HG03108 (cell line): ENCODE measurements around the gene KIAA1671.

Source experiments
- ATAC-seq: cut with Tn5 transposase; IDR thresholded peaks from one replicate; pipeline ENCODE4 v1.9.1; 2021; ENCODE audit warnings: moderate library complexity; ENCODE audit not compliant: unreplicated experiment

The KIAA1671 gene

DNA sequence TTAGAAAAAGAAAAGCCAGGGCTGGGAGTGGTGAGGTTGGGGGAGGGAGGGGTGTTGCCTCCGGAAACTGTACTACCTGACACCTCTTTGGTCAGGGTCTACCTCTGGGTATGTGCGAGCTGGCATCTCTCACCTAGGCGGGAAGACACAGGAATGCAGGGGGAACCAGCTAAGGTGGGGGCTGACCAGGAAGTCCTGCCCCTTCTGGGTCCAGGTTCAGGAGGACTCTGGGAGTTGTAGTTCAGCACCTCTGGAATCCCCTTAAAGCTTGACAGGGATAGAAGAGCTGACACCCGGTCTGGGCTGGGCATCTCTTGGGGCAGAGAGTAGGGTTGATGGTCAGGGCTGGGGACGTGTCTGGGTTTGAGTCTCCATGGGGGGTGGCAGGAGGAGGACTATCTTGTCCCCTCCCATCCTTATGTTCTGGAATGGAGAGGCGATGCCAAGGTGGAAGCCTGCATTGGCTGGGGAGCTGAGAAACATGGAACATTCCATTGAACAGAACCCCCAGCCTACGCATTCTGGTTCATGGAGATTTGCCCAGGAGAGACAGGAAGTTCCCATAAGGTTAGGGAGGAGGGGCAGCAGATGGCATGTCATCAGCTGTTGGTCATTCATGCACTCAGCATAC, 2.1 kb upstream of the KIAA1671 start:
- no peak for ATAC-seq

DNA sequence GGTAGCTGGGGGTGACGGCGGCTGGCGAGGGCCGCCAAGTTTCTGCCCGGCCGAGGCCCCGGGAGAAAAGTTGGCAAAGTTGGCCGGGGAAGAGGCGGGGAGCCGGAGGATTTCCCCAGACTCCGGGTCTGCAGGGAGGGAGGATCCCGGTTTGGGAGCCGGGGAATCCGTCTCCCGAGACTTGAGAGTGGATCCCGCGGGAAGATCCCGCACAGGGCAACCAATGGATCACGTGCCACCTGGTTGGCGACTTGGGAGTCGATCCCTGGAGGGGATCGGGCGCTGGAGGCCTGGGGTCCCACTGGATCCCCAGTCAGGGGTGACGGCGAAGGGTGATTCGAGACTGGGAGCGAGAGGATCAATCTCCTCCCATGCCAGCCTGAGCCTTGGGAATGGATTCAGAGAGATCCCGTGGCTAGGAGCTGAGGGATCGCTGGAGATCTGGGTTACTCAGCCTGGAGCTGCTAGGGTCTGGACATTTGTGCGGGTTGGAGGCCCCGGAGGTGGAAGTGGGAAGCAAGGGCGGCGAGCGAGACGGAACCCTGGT, 394 bp downstream of the KIAA1671 start:
- no peak for ATAC-seq

DNA sequence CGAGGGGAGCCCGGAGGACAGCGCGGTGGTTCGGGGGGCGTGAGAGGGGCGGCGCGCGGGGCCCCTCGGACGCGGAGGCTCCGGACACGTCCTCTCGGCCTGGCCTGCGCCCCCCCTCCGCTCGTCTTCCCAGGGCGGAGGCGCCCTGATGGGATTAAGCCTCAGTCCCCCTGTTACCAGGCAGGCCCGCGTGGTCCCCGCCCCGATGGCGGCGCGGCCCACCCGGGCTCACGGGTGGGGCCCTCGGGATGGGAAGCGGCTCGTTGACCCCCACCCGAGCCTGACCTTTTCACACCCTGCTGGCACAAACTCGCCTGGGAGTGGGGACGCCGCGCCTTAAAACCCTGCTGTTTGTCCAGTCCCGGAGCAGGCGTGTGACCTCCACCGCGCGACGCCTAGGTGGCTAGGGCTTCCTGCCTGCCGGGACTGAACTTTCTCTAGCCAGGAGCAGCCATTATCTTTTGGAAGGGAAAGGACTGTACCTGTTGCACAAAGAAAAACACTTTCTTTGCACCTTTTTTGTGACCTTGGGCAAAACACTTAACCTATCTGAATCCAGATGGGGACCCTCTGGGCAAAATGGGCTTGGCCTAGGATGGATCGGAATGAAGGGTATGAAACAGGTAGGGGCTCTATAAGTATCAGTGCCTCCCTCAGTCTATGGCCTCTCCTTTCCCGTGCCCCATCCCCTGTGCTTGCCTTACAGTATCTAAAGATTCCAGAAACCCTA, 1.0 kb downstream of the KIAA1671 start:
- no peak for ATAC-seq

GRCh38 chr22:24954114-24954463, 1.6 kb downstream of the KIAA1671 start:
- ATAC-seq: no peak

- ATAC-seq: no peak
These were observed 2.3 kb downstream of the KIAA1671 start for GRCh38 chr22:24954856-24955255.

DNA sequence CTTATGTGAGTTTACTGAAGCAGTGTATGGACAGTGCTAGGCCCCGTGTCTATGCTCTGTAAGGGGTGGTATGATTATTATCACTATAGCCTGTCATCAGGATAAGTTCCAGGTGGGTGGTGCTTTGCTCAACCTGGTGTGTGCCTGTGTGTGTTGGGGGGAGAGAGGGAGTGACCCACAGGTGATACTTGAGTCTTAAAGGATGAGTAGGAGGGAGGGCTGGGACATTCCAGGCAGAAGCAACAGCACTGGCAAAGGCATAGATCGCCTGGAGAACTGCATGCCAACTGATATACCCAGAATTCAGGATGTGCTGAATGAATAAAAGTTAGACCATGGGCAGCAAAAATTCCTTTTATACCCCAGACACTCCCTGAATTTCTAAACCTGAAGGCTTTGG, 4.5 kb downstream of the KIAA1671 start:
- no peak for ATAC-seq

GRCh38 chr22:24961217-24961844, 8.8 kb downstream of the KIAA1671 start:
- no peak for ATAC-seq

GRCh38 chr22:24962094-24962493, 9.6 kb downstream of the KIAA1671 start:
- no peak for ATAC-seq

- ATAC-seq: no peak
These were observed 10.3 kb downstream of the KIAA1671 start for GRCh38 chr22:24962835-24963234.

DNA sequence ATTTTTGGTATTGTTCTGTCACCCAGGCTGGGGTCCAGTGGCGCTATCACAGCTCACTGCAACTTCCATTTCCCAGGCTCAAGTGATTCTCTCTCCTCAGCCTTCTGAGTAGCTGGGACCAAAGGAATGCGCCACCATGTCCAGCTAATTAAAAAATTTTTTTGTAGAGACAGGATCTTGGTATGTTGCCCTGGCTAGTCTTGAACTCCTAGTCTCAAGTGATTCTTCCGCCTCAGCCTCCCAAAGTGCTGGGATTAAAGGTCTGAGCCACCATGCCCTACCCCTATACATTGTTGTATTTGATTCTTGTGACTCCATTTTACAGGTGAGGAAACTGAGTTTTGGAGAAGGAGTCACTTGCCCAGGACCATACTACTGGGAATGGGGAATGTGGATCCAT, 11.9 kb downstream of the KIAA1671 start:
- no peak for ATAC-seq

- no peak for ATAC-seq
These were observed 13.5 kb downstream of the KIAA1671 start for GRCh38 chr22:24965822-24966626.

- ATAC-seq: no peak
These were observed 15.6 kb downstream of the KIAA1671 start for GRCh38 chr22:24968066-24968561.

GRCh38 chr22:24969560-24970301, 17.2 kb downstream of the KIAA1671 start:
- no peak for ATAC-seq

DNA sequence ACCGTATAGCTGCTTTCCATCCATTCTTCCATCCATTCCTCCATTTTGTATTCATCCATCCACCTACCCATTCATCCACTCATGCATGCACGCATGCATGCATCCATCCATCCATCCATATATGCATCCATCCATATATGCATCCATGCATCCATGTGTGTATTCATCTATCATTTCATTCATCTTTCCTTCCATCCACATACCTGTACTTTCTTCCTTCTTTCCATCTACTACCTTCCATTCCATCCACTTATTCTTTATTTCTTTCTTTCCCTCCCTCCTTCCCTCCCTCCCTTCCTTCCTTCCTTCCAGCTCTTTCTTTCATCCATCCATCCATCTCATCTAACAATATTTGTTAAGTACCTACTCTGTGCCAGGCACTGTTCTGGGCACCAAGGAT, 19.9 kb downstream of the KIAA1671 start:
- no peak for ATAC-seq

GRCh38 chr22:24973872-24974271, 21.4 kb downstream of the KIAA1671 start:
- no peak for ATAC-seq

- ATAC-seq: no peak
These were observed 22.7 kb downstream of the KIAA1671 start for GRCh38 chr22:24975125-24975640.

- ATAC-seq: no peak
These were observed 23.4 kb downstream of the KIAA1671 start for GRCh38 chr22:24975813-24976341.

DNA sequence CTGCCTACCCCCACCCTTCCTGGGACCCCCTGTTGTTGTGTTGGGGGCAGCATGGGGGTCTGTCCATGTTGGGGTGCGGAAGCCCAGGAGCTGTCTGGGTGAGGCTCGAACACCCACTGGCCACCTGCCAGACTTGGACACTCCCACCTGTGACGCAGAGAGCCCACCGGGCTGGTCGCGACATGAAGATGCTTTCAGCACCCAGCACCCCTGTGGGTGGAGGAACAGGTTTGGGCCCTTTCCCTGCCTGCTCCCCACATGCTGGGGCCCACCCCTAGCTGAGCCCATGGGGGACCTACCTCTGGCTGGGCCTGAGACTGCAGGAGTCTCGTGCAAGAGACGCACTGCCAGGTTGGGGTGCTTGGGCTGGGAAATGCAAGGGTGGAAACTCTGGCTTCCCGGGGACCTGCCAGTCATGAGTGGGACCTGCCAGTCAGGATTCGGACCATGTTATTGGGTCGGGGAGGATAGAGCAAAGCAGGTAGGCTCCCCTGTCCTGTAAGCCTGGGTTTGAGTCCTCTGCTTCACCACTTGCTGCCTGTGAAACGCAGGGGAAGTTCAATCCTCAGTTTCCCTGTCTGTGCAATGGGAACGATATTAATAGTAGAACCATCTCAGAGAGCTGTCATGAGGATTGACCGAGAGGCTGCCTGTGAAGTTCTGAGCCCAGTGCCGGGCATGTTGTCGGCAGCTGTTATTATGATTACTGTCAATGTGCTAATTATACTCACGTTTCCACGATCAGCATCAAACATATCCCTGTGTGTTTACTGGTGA, 24.1 kb downstream of the KIAA1671 start:
- ATAC-seq: no peak
